PC-3 (cell line): ENCODE data around the gene SCYL1. TPM values are rescaled to one million over a fixed set of nuclear protein-coding genes. Genes with fewer than 3 reads are reported as not detected.
"Not testable (repeated sequence)": the region's sequence is repeated elsewhere in the genome, so short reads cannot be mapped to it uniquely, and the experiment has no call there.

ENCODE experiments used
- ATAC-seq: fragments of 200-7000 bp; cut with Tn5 transposase; 2 replicates; pipeline ENCODE4 v1.9.1; 2020; ENCODE audit warnings: mild to moderate bottlenecking, moderate library complexity
- BruUV-seq: library from RNA; stranded (reverse); fragments of 400-500 nt; replicated peaks from 2 replicates; lab custom pipeline; 2021; lab: Mats Ljungman, UMichigan
- CTCF ChIA-PET: fragments of 300-600 bp; sonication (Branson Sonifier 250); formaldehyde crosslinking; loops from one replicate; lab custom pipeline; 2022; ENCODE audit warnings: antibody characterized with exemption; lab: Charles Lee
- POLR2A ChIA-PET: fragments of 300-600 bp; sonication (Branson Sonifier 250); formaldehyde crosslinking; loops from one replicate; lab custom pipeline; 2022; ENCODE audit warnings: antibody characterized with exemption; ENCODE audit not compliant: unreplicated experiment; lab: Charles Lee
- DNase-seq: peaks from one replicate; pipeline ENCODE4 v3.0.0-alpha.2; 2015
- H2AFZ ChIP-seq: fragments of 300-600 bp; sonication (generic); 2 replicates; pipeline ENCODE4 v1.6.0; 2016; ENCODE audit warnings: antibody characterized with exemption, low read length
- H3F3A ChIP-seq: fragments of 300-600 bp; sonication (generic); one replicate; pipeline ENCODE4 v1.6.0; 2017; ENCODE audit warnings: antibody characterized with exemption, low read length, control low read depth, mild to moderate bottlenecking; ENCODE audit not compliant: unreplicated experiment
- H3K27ac ChIP-seq: fragments of 300-600 bp; sonication (generic); 2 replicates; pipeline ENCODE4 v1.5.1; 2016; ENCODE audit warnings: mild to moderate bottlenecking, low read length
- H3K27me3 ChIP-seq: fragments of 300-600 bp; sonication (generic); 2 replicates; pipeline ENCODE4 v1.6.1; 2016; ENCODE audit warnings: low read length, mixed read lengths
- H3K36me3 ChIP-seq: fragments of 300-600 bp; sonication (generic); 2 replicates; pipeline ENCODE4 v1.6.1; 2016; ENCODE audit warnings: low read depth, mixed run types, low read length, mixed read lengths
- H3K4me1 ChIP-seq: fragments of 300-600 bp; sonication (generic); 2 replicates; pipeline ENCODE4 v1.5.1; 2016; ENCODE audit warnings: low read length; ENCODE audit not compliant: insufficient read depth
- H3K4me2 ChIP-seq: fragments of 300-600 bp; sonication (generic); 2 replicates; pipeline ENCODE4 v1.6.0; 2016; ENCODE audit warnings: low read length
- H3K4me3 ChIP-seq: fragments of 300-600 bp; sonication (generic); 2 replicates; pipeline ENCODE4 v1.5.1; 2016; ENCODE audit warnings: mild to moderate bottlenecking, low read length, mixed read lengths
- H3K79me2 ChIP-seq: fragments of 300-600 bp; sonication (generic); 2 replicates; pipeline ENCODE4 v1.6.1; 2017; ENCODE audit warnings: low read length, mixed read lengths
- H3K9ac ChIP-seq: fragments of 300-600 bp; sonication (generic); 2 replicates; pipeline ENCODE4 v1.6.0; 2016; ENCODE audit warnings: mild to moderate bottlenecking, low read length
- H3K9me2 ChIP-seq: fragments of 300-600 bp; sonication (generic); replicated peaks from 2 replicates; pipeline ENCODE4 v1.6.1; 2016; ENCODE audit warnings: mixed run types, low read length, mixed read lengths
- H3K9me3 ChIP-seq: fragments of 300-600 bp; sonication (generic); 2 replicates; pipeline ENCODE4 v1.6.1; 2016; ENCODE audit warnings: low read length, mixed read lengths
- H4K20me1 ChIP-seq: fragments of 300-600 bp; sonication (generic); 2 replicates; pipeline ENCODE4 v1.6.1; 2016; ENCODE audit warnings: low read length, mixed read lengths
- EZH2 ChIP-seq: fragments of 300-600 bp; sonication (generic); IDR thresholded peaks from one replicate; pipeline ENCODE4 v1.6.1; 2017; ENCODE audit warnings: antibody characterized with exemption, mild to moderate bottlenecking, low read length; ENCODE audit not compliant: unreplicated experiment
- EZH2phosphoT487 ChIP-seq: fragments of 300-600 bp; sonication (generic); IDR thresholded peaks from 2 replicates; pipeline ENCODE4 v1.6.1; 2018; ENCODE audit warnings: mild to moderate bottlenecking, antibody characterized with exemption, low read length, borderline replicate concordance
- intact Hi-C: fragments of 100-400 bp; cut with micrococcal nuclease; formaldehyde crosslinking; loops from 2 replicates; pipeline ENCODE4 v1.9.0; 2023
- total RNA-seq: library from RNA; depleted of rRNA; stranded (reverse); fragments of >200 nt; gene quantifications from 2 replicates; pipeline ENCODE4 v1.2.3, GENCODE V29; 2014
- TF ChIP-seq, protein P1 (sequence below): fragments of 300-600 bp; sonication (generic); conservative IDR thresholded peaks from 2 replicates; pipeline ENCODE4 v1.5.1; 2017; ENCODE audit warnings: antibody characterized with exemption, low read depth, mild to moderate bottlenecking, low read length

SCYL1 gene
- total RNA-seq, 1 experiment from 2014 or later, result 201 TPM

DNA sequence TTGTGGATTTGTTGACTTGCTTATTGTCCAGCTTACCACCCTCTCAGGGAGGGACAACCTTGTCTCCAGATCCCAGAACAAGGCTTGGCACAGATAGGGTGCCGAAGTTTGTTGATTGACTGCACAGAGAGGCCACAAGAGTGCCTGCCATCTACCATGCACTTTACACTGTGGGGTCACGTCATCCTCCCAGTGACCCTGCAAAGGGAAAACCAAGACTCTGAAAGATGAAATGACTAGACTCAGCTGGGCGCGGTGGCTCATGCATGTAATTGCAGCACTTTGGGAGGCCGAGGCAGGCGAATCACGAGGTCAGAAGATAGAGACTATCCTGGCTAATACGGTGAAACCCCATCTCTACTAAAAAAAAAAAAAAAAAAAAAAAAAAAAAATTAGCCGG lies 37.9 kb downstream of the SCYL1 start:
- no peak for ATAC-seq
- Histone ChIP-seq H3K9ac (no peak overlapping the region), H3K36me3 (no peaks in the 10 kb centered on the region), H3K9me3 (no peaks in the 10 kb centered on the region), H3K9me2 (no peaks in the 10 kb centered on the region), H3F3A (peaks cover 12% of the 10 kb centered on the region), H3K79me2 (peaks cover 2% of the 10 kb centered on the region; the same call in 1 of the 2 replicates), H3K27me3 (no peaks in the 10 kb centered on the region), H3K4me3 (no peak overlapping the region), H3K27ac (no peak overlapping the region), H2AFZ (no peak overlapping the region), H4K20me1 (no peaks in the 10 kb centered on the region), H3K4me2 (no peak overlapping the region), H3K4me1 (peaks cover 42% of the 10 kb centered on the region)
- no TSS peak for BruUV-seq
- CTCF ChIA-PET, result interaction anchor here (0.6 kb wide), 1 partner anchor 177 kb away, joined by 3 read pairs; no protein-coding TSS in a partner anchor
- intact Hi-C loops, result no loop called here
- POLR2A ChIA-PET, result no interaction called here
- TF ChIP-seq, protein P1, sequence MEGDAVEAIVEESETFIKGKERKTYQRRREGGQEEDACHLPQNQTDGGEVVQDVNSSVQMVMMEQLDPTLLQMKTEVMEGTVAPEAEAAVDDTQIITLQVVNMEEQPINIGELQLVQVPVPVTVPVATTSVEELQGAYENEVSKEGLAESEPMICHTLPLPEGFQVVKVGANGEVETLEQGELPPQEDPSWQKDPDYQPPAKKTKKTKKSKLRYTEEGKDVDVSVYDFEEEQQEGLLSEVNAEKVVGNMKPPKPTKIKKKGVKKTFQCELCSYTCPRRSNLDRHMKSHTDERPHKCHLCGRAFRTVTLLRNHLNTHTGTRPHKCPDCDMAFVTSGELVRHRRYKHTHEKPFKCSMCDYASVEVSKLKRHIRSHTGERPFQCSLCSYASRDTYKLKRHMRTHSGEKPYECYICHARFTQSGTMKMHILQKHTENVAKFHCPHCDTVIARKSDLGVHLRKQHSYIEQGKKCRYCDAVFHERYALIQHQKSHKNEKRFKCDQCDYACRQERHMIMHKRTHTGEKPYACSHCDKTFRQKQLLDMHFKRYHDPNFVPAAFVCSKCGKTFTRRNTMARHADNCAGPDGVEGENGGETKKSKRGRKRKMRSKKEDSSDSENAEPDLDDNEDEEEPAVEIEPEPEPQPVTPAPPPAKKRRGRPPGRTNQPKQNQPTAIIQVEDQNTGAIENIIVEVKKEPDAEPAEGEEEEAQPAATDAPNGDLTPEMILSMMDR, result no peak
- TF ChIP-seq EZH2phosphoT487, result no peak
- no peak for TF ChIP-seq EZH2
- DNase-seq, result no peak

DNA sequence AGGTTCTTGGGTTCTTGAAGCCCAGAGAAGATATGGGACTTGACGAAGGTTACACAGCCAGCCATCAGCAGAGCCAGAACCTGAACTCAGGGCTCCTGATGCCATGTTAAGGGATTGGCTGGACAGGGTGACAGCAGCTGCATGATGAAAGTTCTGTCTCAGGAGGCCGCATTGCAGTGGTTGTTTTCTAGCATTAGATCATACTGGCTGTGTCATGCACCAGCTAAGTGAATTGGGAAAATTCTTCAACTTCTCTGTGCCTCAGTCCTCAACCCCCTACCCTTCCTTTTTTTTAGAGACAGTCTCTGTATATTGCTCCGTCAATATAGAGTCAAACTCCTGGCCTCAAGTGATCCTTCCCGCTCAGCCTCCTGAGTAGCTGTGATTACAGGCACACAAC lies 38.7 kb downstream of the SCYL1 start:
- H3K4me2 ChIP-seq, result no peak overlapping the region
- no peak for TF ChIP-seq EZH2
- TF ChIP-seq, protein P1, result no peak
- TF ChIP-seq EZH2phosphoT487, result no peak
- DNase-seq (no peak), ATAC-seq (no peak)
- no peak overlapping the region for H3K4me3 ChIP-seq
- intact Hi-C loops, result no loop called here
- no peaks in the 10 kb centered on the region for H4K20me1 ChIP-seq
- peaks cover 42% of the 10 kb centered on the region for H3K4me1 ChIP-seq
- no peak overlapping the region for H2AFZ ChIP-seq
- H3F3A ChIP-seq, result peaks cover 12% of the 10 kb centered on the region
- H3K9ac ChIP-seq, result no peak overlapping the region
- CTCF ChIA-PET, result no interaction called here
- no peaks in the 10 kb centered on the region for H3K36me3 ChIP-seq
- no peak overlapping the region for H3K27ac ChIP-seq
- POLR2A ChIA-PET, result no interaction called here
- no peaks in the 10 kb centered on the region for H3K27me3 ChIP-seq
- no peaks in the 10 kb centered on the region for H3K9me2 ChIP-seq
- H3K79me2 ChIP-seq, result peaks cover 10% of the 10 kb centered on the region
- BruUV-seq, result no TSS peak
- H3K9me3 ChIP-seq, result no peaks in the 10 kb centered on the region

DNA sequence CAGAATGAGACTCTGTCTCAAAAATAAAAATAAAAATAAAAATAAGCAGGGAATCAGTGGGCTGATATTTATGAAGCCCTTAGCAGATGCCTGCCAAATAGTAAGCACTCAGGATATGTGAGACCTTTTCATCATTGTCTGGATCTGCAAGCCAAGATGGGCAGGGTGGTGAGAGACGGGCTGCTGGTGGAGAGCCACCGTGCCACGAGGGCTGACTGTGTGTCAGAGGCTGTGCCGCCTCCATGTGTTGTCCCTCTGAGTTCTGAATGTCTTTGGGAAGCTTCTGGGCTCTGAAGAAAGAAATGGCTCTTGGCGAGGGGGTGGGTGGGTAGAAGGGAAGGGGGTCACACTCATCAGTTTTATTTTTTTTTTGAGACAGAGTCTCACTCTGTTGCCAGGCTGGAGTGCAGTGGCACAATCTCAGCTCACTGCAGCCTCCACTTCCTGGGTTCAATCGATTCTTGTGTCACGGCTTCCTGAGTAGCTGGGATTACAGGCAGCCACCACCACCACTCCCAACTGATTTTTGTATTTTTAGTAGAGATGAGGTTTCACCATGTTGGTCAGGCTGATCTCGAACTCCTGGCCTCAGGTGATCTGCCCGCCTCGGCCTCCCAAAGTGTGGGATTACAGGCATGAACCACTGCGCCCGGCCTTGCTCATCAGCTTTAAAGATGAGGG lies 40.1 kb downstream of the SCYL1 start:
- DNase-seq, H3K9me2 ChIP-seq, H3K27me3 ChIP-seq, H4K20me1 ChIP-seq, ATAC-seq, BruUV-seq, H3K4me3 ChIP-seq, H2AFZ ChIP-seq, H3K9me3 ChIP-seq, intact Hi-C loops, CTCF ChIA-PET, H3K4me2 ChIP-seq, H3F3A ChIP-seq, H3K36me3 ChIP-seq, H3K9ac ChIP-seq: not testable (repeated sequence)
- peak overlapping the region; percentile 20; the same call in 1 of the 2 replicates for H3K27ac ChIP-seq
- H3K4me1 ChIP-seq, result peaks cover 37% of the 10 kb centered on the region
- POLR2A ChIA-PET, result interaction anchor here (0.6 kb wide), 1 partner anchor 82 kb away, joined by 5 read pairs; no protein-coding TSS in a partner anchor
- peaks cover 22% of the 10 kb centered on the region for H3K79me2 ChIP-seq
